ENCODE measurements around the gene HSPA14.
"Not testable (repeated sequence)": the region's sequence is repeated elsewhere in the genome, so short reads cannot be mapped to it uniquely, and the experiment has no call there.

HSPA14 gene, protein sequence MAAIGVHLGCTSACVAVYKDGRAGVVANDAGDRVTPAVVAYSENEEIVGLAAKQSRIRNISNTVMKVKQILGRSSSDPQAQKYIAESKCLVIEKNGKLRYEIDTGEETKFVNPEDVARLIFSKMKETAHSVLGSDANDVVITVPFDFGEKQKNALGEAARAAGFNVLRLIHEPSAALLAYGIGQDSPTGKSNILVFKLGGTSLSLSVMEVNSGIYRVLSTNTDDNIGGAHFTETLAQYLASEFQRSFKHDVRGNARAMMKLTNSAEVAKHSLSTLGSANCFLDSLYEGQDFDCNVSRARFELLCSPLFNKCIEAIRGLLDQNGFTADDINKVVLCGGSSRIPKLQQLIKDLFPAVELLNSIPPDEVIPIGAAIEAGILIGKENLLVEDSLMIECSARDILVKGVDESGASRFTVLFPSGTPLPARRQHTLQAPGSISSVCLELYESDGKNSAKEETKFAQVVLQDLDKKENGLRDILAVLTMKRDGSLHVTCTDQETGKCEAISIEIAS

GRCh38 chr10:14837757-14838581, at the start of gene HSPA14, which contains the start of the genes CDNF and MSANTD7:
Gene HSPA14 (plus strand): TSS chr10:14838306. CDS start chr10:14838403, 97 bp downstream.
Gene CDNF (minus strand): TSS chr10:14838037. CDS start chr10:14837946, 91 bp downstream.
Gene MSANTD7 (plus strand): TSS chr10:14838306. CDS start chr10:14842285, 3,979 bp downstream.
- peak; percentile 100 for DNase-seq

DNA sequence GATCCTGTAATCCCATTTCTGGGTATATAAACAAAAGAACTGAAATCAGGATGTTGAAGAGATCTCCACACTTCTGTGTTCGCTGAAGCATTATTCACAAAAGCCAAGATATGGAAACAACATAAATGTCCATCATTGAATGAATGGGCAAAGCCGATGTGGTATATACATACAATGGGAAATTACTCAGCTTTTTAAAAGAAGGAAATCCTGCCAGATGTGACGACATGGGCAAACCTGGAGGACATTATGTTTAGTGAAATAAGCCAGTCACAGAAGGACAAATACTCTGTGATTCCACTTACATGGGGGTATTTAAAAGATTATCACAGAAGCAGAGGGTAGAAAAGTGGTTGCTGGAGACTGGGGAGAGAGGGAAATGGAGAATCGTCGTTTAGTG, 39.5 kb upstream of the HSPA14 start:
- DNase-seq = peak; percentile 22

DNA sequence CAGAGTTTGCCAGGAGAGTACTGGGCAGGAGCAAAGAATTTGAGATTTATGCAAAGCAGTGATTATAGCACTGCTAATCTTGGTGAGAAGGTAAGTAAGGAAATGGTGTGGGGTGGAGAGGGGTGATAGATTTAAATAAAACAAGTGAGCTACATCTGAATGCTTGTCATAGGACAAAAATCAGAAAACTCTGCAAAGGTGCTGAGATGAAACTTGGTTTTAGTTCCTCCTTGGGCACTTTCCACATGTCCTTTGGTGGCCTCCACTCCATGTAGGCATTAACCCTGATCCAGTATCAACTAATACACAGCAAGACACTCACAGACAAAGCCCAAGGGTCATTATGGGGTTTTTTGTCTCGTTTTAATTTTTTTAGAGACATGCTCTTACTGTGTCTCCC, 37.7 kb upstream of the HSPA14 start:
- no peak for DNase-seq

- DNase-seq = no peak
Observed at GRCh38 chr10:14801723-14802122, 36.4 kb upstream of the HSPA14 start.

DNA sequence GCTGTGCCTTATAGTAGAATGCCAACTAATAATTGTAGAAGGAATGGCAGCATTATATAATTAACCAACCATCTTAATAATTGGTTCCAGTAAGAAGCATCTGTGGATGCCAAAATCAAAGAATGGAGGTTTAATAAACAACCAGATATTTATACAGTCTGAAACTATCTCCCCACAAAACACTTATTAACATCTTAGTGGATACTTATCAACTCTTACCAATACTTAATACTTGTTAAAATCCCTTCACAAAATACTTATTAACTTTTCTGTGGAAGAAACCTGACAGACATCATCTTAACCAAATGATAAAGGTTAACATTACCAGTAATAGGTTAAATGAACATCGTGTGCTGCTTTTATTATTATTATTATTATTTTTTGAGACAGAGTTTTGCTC, 34.3 kb upstream of the HSPA14 start:
- no peak for DNase-seq

DNA sequence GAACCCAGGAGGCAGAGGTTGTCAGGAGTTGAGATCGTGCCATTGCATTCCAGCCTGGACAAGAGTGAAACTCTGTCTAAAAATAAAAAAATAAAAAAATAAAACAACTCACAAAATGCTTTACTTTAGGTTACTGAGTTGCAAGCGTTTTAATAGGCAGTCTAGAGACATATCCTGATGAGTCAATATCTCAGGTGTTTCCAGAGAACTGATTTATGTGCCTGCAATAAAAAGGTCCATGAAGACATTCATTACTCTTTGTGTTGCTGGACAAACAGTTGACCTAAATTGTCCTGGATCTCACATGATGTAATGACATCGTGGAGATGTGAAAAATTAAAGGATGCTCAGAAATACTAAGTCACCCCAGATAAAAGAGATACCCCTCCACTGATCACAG, 31.8 kb upstream of the HSPA14 start:
- no peak for DNase-seq

GRCh38 chr10:14810969-14811953, 26.8 kb upstream of the HSPA14 start:
- no peak for DNase-seq

- peak; percentile 3 for DNase-seq
Observed at GRCh38 chr10:14812271-14812670, 25.8 kb upstream of the HSPA14 start.

DNA sequence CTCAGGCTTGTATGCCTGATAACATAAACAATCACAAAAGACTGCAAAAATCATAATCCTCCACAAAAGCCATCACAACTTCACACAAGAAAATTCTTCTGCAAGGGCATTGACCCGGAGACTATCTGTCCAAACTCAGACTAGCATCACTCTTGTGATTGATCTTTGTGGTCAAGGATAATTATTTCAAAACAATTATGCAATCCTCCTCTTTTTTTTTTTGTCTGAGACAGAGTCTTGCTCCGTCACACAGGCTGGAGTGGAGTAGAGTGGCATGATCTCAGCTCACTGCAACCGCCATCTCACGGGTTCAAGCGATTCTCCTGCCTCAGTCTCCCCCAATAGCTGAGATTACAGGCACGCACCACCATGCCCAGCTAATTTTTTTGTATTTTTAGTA, 22.4 kb upstream of the HSPA14 start:
- no peak for DNase-seq

DNA sequence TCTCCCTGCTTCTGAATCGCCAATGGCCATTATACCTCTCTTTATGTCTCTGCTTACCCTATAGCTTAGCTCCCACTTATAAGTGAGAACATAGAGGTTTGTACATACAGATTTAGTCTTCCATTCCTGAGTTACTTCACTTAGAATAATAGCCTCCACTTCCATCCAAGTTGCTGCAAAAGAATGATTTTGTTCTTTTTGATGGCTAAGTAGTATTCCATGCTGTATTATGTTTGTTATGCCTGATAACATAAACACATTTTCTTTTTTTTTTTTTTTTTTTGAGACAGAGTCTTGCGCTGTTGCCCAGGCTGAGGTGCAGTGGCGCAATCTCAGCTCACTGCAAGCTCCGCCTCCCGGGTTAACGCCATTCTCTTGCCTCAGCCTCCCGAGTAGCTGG, 21.4 kb upstream of the HSPA14 start:
- not testable (repeated sequence) for DNase-seq

GRCh38 chr10:14820010-14820774, 17.9 kb upstream of the HSPA14 start:
- DNase-seq = no peak

GRCh38 chr10:14820775-14821154, 17.3 kb upstream of the HSPA14 start:
- DNase-seq = no peak

GRCh38 chr10:14821635-14822375, 16.3 kb upstream of the HSPA14 start:
- no peak for DNase-seq

DNA sequence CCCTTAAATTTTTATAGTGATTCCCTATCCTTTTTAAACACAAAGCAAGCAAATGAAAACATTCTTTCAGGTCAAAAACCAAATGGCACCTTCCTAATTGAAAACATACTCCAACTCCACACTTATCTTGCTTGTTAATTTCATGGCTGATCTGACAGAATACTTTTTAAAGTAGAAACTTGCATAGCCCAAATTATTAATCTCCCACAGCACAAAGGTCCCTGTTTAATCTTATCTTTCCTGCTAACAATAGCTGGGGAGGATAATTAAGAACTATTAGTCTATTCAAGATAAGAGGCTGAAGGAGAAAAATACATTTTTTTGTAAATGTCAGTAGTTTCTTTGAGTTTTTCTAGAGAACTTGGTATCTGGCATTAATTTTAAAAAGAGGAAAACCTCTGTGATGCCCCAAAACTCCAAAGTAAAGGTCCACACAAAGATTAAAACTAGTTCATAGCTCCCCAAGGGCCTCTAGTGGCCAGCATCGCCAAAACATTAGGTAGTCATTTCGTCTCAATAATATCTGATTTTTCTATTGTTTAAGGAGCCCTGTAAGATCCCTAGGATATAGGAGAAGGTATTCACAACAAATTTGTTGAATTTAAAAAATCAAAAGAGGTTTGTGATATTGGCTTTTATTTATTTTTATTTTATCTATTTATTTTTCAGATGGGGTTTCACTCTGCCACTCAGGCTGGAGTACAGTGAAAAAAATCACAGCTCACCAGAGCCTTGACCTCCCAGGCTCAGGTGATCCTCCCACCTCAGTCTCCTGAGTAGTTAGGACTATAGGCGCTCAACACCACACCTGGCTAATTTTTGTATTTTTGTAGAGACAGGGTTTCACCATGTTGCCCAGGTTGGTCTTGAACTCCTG, 15.0 kb upstream of the HSPA14 start:
- peak; percentile 74 for DNase-seq

GRCh38 chr10:14823966-14824365, 14.1 kb upstream of the HSPA14 start:
- DNase-seq = no peak

- no peak for DNase-seq
Observed at GRCh38 chr10:14826076-14826829, 11.9 kb upstream of the HSPA14 start.

GRCh38 chr10:14833106-14833505, 5.0 kb upstream of the HSPA14 start:
- DNase-seq = no peak

DNA sequence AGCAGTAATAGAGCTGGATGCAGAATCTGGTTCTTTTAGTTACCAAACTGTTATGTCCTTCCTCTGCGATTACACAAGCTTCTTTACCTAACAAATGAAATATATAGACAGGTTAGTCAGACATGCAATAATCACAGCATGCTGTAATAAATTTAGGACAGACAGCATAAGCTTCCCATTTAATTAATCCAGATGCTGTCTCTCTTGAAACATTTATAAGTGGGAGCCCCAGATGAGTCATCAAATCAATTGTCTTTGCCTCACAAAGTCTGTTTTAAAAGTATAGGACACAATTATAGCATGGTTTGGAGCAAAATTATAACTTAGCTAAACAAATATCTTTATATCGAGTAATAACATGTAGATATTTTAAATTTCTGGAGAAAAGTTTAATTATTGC, 1.9 kb upstream of the HSPA14 start:
- DNase-seq = no peak
